Measurements from ENCODE around the gene MRPS21.

GRCh38 chr1:150293433-150294253 is at the start of gene MRPS21:
- TF ChIP-seq ATF3 (IDR thresholded peaks at IDR 0.05; ENCODE audit: insufficient read depth, low read depth, low read length) (no peak), SIRT6 (IDR thresholded peaks at IDR 0.05; ENCODE audit: low read length) (no peak), CHD7 (IDR thresholded peaks at IDR 0.05; ENCODE audit: insufficient replicate concordance, low read length) (no peak), POLR2AphosphoS5 (IDR thresholded peaks at IDR 0.05; ENCODE audit: low read depth, low read length) (peak; percentile 97), FOSL1 (IDR thresholded peaks at IDR 0.05; ENCODE audit: insufficient read depth, low read depth, low read length) (no peak)
- TF ChIP-seq, protein P1, sequence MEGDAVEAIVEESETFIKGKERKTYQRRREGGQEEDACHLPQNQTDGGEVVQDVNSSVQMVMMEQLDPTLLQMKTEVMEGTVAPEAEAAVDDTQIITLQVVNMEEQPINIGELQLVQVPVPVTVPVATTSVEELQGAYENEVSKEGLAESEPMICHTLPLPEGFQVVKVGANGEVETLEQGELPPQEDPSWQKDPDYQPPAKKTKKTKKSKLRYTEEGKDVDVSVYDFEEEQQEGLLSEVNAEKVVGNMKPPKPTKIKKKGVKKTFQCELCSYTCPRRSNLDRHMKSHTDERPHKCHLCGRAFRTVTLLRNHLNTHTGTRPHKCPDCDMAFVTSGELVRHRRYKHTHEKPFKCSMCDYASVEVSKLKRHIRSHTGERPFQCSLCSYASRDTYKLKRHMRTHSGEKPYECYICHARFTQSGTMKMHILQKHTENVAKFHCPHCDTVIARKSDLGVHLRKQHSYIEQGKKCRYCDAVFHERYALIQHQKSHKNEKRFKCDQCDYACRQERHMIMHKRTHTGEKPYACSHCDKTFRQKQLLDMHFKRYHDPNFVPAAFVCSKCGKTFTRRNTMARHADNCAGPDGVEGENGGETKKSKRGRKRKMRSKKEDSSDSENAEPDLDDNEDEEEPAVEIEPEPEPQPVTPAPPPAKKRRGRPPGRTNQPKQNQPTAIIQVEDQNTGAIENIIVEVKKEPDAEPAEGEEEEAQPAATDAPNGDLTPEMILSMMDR (IDR thresholded peaks at IDR 0.05; ENCODE audit: control extremely low read depth in 1 of 3, insufficient read depth in 1 of 3, low read depth in 1 of 3, low read length in 3 of 3): no peak

All from H1 (cell line).